ENCODE results near the gene GABPA. TPM values are rescaled to one million over a fixed set of nuclear protein-coding genes. Genes with fewer than 3 reads are reported as not detected.

GABPA gene
- total and polyA plus RNA-seq, 9 of the 15 experiments (the other 6 are each of a cell fraction or from before 2014, with no cell fraction given), result 8.9 to 35.7 (median 22.8) TPM

DNA sequence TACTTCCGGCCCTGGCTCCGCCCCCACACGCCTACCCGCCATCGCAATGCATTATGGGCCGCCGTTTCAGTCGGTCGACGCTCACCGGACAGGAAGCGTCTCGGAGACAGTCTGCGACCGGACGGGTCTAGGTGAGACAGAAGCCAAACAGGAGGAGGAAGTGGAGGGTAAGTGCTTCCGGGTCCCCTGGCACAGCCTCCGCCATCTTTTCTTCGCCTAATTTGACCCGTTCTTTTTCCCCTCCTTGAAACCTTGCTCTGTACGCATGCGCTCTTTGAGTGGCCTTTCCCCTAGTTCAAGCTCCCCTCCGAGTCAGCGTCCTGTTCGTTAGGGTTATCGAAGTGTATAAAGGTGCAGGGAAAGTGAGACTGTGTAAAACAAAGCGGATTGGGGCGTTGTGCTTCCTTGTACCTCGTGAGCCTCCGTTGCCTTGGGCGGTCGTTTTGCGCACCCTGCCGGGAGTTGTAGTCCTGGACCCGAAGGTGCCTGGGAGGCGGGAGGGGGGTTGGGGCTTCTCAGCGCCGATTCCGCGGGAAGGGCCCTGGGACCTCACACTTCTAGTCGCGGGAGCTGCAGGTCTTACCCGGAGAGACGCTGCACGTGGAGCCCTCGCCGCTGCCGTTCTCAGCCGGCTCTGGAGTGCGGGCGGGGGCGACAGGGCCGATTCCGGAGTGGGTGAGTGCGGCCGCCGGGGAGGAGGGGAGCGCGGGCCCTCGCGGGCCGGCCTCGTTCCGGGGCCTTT lies at the start of gene GABPA, which contains the start of gene ATP5PF (continued):
- TF ChIP-seq ZNF561 (CRISPR knock-in tag; conservative IDR thresholded peaks at IDR 0.05) (no peak), E2F1 (CRISPR knock-in tag; IDR thresholded peaks at IDR 0.05) (0 out of 2 replicates have a peak, but pooled peaks have one; percentile 37)

DNA sequence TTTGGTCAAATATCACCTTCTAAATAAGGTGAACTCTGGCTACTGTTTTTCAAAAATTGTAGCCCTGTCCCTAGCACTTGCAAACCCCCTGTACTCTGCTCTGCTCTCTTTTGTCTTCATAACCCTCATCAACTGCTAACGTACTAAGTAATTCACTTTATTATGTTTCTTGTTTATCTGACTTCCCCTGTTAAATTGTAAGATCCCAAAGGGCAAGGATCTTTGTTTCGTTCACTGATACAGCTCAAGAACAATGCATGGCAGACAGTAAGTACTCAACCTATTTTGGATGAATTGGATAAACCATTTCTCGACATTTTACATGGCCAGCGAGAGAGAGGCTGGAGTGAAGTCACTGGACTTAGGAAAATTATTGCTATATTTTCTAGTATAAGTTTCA lies 47.0 kb upstream of the GABPA start:
- peaks cover 1 to 3% of the 10 kb centered on the region in 2 experiments; a peak in 2 of 5 replicates for H3K27me3 ChIP-seq (ENCODE audit: control insufficient read depth in 2 of 2, insufficient read depth in 2 of 2, low read length in 2 of 2)
- ChIA-PET POLR2A (no interaction called here), CTCF (ENCODE audit: low intra/inter-chr PET ratio) (no interaction called here)
- DNase-seq (ENCODE audit: extremely low read depth in 1 of 4, low spot score in 3 of 4), result no peak
- in situ Hi-C loops (cut with MboI), result no loop called here
- H2AFZ ChIP-seq (ENCODE audit: low read depth, low read length), result peak overlapping the region; percentile 65; the same call in 1 of the 2 replicates
- WGBS (ENCODE audit: insufficient coverage, low coverage, missing lambda C conversion rate), result 15% methylated on average over 4 of the region's 4 CpGs
- H3K4me3 ChIP-seq, result no peak overlapping the region
- no peak overlapping the region for H3K27ac ChIP-seq (ENCODE audit: extremely low read depth, low read depth, low read length)
- intact Hi-C loops (cut with micrococcal nuclease), result no loop called here
- no peak for FAIRE-seq
- TF ChIP-seq BCL6 (CRISPR knock-in tag; IDR thresholded peaks at IDR 0.05), result no peak
- no peak for TF ChIP-seq SREBF1 (IDR thresholded peaks at IDR 0.05; ENCODE audit: borderline replicate concordance, low read depth, low read length)
- TF ChIP-seq, protein P1, sequence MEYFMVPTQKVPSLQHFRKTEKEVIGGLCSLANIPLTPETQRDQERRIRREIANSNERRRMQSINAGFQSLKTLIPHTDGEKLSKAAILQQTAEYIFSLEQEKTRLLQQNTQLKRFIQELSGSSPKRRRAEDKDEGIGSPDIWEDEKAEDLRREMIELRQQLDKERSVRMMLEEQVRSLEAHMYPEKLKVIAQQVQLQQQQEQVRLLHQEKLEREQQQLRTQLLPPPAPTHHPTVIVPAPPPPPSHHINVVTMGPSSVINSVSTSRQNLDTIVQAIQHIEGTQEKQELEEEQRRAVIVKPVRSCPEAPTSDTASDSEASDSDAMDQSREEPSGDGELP (CRISPR knock-in tag; IDR thresholded peaks at IDR 0.05; ENCODE audit: borderline replicate concordance), result no peak
- no peak for TF ChIP-seq HMG20A (CRISPR knock-in tag; conservative IDR thresholded peaks at IDR 0.05)
- no peak for TF ChIP-seq BRF1 (IDR thresholded peaks at IDR 0.05; ENCODE audit: borderline replicate concordance, extremely low read depth, insufficient read length)
- TF ChIP-seq NR2F6 (CRISPR knock-in tag; IDR thresholded peaks at IDR 0.05), result no peak
- no peak for TF ChIP-seq RBM25 (IDR thresholded peaks at IDR 0.05; ENCODE audit: low read depth, low read length, severe bottlenecking)
- no peaks in the 10 kb centered on the region for H3K36me3 ChIP-seq (ENCODE audit: control insufficient read depth, insufficient read depth, low read length)
- H3K79me2 ChIP-seq (ENCODE audit: control insufficient read depth, insufficient read depth, low read length), result no peaks in the 10 kb centered on the region
- no TSS peak for BruUV-seq (replicated peaks)
- no peak overlapping the region for H3K4me2 ChIP-seq (ENCODE audit: insufficient read depth, low read length)
- no peaks in the 10 kb centered on the region for H3K9me1 ChIP-seq (ENCODE audit: control insufficient read depth, insufficient read depth, low read length)
- H3K9ac ChIP-seq (ENCODE audit: insufficient read depth in 1 of 2, low read depth in 2 of 2, low read length in 2 of 2), result no peak overlapping the region
- H3K9me3 ChIP-seq (replicated peaks; ENCODE audit: control insufficient read depth, insufficient read depth, low read depth, low read length), result no peaks in the 10 kb centered on the region
- H4K20me1 ChIP-seq (replicated peaks; ENCODE audit: control insufficient read depth, insufficient read depth, low read length), result no peaks in the 10 kb centered on the region
- H3K4me1 ChIP-seq (replicated peaks in 1 of 2; ENCODE audit: control insufficient read depth in 2 of 2, insufficient read depth in 2 of 2, low read length in 2 of 2), result no peaks in the 10 kb centered on the region
- no peak for ATAC-seq
